VCaP (cell line): Measurements from ENCODE around the gene ATMIN.

Experiments used
- H3K27ac ChIP-seq: fragments of 450-650 bp; 2 replicates; pipeline ENCODE4 v1.5.1; 2017
- TF ChIP-seq, protein P1 (sequence below): fragments of 450-650 bp; conservative IDR thresholded peaks from 2 replicates; pipeline ENCODE4 v1.5.1; 2017; ENCODE audit warnings: mild to moderate bottlenecking, moderate library complexity

ATMIN gene

DNA sequence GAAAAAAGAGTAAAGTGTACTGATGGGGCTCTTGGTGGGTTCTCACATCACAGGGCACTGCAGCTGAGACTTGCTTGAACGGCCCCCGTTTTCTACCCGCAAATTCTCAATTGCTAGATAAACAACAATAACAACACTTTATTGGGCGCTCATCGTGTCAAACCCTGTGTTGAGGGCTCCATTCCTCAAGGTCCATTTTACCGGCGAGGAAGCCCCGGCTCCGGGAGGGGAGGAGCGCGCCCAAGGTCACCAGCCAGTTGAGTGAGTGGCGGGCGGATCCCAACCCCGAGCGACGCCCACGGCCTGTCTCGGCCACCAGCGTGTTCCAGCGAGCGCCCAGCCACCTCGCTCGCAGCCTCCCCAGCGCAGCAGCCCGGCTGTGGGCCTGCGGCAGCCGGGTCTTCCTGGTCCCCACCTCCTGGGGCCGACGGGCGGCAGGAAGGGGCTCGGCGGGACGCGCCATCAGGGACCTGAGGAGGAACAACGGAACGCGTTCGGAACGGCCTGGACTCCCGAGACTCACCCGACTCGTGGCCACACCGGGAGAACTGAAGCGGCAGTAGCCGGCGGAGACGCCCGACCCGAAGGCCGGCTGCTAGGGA, 29.3 kb upstream of the ATMIN start:
- TF ChIP-seq, protein P1, sequence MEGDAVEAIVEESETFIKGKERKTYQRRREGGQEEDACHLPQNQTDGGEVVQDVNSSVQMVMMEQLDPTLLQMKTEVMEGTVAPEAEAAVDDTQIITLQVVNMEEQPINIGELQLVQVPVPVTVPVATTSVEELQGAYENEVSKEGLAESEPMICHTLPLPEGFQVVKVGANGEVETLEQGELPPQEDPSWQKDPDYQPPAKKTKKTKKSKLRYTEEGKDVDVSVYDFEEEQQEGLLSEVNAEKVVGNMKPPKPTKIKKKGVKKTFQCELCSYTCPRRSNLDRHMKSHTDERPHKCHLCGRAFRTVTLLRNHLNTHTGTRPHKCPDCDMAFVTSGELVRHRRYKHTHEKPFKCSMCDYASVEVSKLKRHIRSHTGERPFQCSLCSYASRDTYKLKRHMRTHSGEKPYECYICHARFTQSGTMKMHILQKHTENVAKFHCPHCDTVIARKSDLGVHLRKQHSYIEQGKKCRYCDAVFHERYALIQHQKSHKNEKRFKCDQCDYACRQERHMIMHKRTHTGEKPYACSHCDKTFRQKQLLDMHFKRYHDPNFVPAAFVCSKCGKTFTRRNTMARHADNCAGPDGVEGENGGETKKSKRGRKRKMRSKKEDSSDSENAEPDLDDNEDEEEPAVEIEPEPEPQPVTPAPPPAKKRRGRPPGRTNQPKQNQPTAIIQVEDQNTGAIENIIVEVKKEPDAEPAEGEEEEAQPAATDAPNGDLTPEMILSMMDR, result no peak
- peak overlapping the region; percentile 90 for H3K27ac ChIP-seq

DNA sequence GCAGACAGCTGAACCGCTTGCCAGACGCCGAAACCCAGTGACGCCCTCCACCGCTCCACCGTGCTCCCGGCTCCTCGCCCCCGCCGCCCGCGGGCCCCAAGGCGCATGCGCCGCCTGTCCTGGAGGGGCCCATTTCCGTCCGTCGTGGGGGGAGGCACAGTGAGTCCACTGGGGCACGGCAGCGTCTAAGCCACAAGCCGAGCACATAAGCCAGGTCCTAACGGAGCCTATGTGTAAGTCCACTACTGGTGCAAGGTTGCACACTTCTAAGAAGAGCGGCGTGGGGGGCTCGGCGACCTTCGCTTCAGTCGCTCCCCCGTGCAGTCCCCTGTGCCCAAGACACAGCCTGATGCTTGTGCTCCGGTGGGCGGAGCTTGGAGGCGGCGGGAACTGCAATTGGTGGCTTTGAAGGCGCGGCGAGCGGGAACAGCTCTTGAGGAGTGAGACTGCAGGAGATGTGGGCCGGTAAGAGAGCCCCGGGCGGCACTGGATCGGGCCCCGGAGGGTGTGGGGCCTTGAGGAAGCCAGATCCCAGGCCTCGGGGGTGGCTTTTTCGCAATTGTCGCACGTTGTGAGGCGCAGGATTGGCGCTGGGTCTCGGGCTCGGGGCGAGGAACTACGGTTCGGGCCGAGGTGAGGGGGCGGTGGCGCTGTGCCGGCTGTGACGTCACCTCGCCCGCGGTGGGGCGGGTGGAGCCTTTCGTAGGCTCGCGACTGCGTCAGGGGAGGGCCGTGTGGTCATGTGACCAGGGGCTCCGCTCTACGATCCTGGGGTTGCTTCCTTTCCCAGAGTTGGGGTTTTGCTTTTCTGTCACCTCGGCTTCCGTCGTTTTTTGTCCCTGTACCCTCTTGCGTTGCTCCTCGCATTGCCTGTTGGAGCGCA, 28.6 kb upstream of the ATMIN start, which contains the start of the genes CENPN and CMC2:
CENPN (plus strand) TSS at position 402 of the 883 bp plus-strand sequence. CDS start 4,726 bp downstream, outside the sequence.
CMC2 (minus strand) TSS at position 73 of the 883 bp plus-strand sequence. CDS start 9,491 bp downstream, outside the sequence.
- TF ChIP-seq, protein P1, result no peak
- peak within 1 kb of the TSS; percentile 90 for H3K27ac ChIP-seq

DNA sequence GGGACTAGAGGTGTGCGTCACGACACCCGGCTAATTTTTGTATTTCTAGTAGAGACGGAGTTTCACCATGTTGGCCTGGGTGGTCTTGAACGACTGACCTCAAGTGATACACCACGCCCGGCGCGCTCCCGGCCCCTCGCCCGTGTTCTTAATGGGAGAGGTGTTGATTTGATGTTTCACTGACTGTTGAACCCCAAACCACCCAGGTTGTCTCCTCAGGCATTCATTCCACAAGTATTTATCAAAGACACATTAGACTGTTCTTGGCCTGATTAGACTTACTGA, 27.2 kb upstream of the ATMIN start:
- H3K27ac ChIP-seq, result peak overlapping the region; percentile 90
- TF ChIP-seq, protein P1, result no peak

DNA sequence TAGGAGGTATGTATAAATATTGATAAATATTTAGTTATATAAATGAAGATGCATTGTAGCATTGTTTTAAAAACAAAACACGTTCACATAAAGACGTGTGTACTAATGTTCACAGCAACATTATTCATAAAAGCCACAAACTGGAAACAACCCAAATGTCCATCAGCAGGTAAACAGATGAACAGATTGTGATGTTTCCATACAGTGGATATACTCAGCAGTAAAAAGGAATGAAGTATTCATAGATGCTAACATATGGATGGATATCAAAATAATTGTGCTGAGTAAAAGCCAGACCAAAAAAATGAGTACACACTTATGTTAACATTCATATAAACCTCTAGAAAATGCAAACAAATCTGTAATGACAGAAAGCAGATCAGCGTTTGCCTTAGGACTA, 22.7 kb upstream of the ATMIN start:
- TF ChIP-seq, protein P1, result no peak
- H3K27ac ChIP-seq, result no peak overlapping the region

DNA sequence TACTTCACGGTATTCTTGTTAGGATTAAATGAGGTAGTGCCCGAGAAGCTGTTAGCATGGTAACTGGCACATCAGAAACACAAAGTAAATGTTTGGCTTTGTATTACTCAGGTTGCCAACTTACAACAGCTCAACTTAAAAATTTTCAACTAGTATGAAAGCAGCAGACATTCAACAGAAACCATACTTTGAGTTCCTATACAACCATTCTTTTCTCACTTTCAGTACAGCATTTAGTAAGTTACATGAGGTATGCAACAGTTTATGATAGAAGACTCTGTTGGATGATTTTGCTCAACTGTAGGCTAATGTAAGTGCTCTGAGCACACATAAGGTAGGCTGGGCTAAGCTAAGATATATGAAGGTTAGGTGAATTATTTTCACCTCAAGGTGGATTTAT, 21.0 kb upstream of the ATMIN start:
- TF ChIP-seq, protein P1, result no peak
- no peak overlapping the region for H3K27ac ChIP-seq

DNA sequence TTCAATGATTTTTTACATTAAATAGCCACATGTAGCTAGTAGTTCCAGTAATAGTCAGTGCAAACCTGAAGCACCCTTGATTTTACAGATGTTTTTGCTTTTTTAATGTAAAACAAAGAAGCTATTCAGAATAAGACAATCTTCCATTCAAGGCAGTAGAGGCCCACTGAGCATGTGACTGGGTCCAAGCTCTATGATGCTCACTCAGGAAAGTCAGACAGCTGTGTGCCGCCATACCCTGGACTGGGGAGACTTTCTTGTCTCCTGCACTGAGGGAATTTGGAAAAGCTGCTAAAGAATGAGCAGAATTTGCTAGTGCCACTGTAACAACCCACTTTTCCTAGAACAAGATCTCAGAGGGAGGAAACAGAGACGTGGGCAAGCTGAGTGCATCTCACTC, 17.1 kb upstream of the ATMIN start:
- H3K27ac ChIP-seq, result no peak overlapping the region
- TF ChIP-seq, protein P1, result no peak

DNA sequence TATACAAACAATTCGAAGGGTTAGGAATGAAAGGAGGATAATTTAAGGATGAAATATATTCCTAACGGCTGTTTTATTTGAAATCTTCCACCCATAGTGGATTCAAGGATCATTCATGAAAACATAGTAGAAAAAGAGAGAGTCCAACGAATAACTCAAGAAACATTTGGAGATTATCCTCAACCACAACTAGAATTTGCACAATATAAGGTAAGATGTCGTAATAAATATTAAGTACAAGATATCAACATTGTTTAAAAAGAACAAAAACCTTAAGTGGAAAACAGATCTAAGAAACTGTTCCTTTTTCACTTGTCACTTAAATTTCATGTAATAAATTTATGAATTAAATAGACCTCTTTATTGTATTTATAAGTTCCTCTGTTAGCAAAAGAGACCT, 9.2 kb upstream of the ATMIN start:
- no peak overlapping the region for H3K27ac ChIP-seq
- TF ChIP-seq, protein P1, result no peak
